Activated CD8-positive, alpha-beta memory T cell treated with anti-CD3 and anti-CD28 coated beads, Interleukin-2, amount 50 U/mL, for 4 hours (primary cell): Measurements from ENCODE around the gene NT5DC4.

Experiments
- DNase-seq: peaks from one replicate; pipeline ENCODE4 v3.0.0-alpha.2; 2020

NT5DC4 gene

DNA sequence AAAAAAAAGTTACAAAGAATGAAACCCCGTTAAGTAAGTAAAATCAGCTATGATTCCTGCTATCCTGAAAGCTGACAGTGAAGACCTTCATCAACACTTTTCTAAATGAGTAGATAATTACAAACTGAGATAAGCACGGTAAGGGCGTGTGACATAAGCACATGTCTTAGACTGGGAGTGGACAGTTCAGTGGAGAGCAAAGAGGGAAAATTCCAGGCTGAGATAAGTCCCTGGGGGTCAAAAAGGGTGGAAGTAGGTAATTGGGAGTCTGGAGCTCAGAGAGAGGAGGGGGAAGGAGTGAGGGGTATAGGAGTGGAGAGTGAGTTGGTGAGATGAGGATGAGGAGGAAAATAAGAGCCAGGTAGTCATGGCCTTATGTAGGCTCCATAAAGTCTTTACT is 67.8 kb downstream of the NT5DC4 start:
- no peak for DNase-seq
